B cell (primary cell): ENCODE measurements around the gene CREB3L1. TPM values are rescaled to one million over a fixed set of nuclear protein-coding genes. Genes with fewer than 3 reads are reported as not detected.

ENCODE experiments used
- ATAC-seq: fragments of 200-7000 bp; cut with Tn5 transposase; one replicate; pipeline ENCODE4 v1.10.0; 2021; ENCODE audit warnings: low read depth, mild to moderate bottlenecking, moderate number of reproducible peaks, moderate library complexity
- CTCF ChIA-PET: fragments of 350-600 bp; sonication (Branson Sonifier 250); formaldehyde crosslinking; loops from one replicate; lab custom pipeline; 2021; ENCODE audit warnings: antibody characterized with exemption, inconsistent platforms; lab: Charles Lee
- POLR2A ChIA-PET: fragments of 350-600 bp; sonication (Branson Sonifier 250); formaldehyde crosslinking; loops from one replicate; lab custom pipeline; 2021; ENCODE audit warnings: antibody characterized with exemption; lab: Charles Lee
- DNase-seq: peaks from one replicate; pipeline ENCODE4 v3.0.0; 2013
- H2AFZ ChIP-seq: 2 replicates; pipeline ENCODE4 v1.6.1; 2012; ENCODE audit warnings: mild to moderate bottlenecking, low read depth, low read length; ENCODE audit not compliant: insufficient read depth, poor library complexity, severe bottlenecking
- H3K27ac ChIP-seq, 2 donors: 1 replicate in 1 of 2; 2 replicates in 1 of 2; pipeline ENCODE4 v1.5.1; 2012 to 2013; ENCODE audit warnings: low read length in 2 of 2, mild to moderate bottlenecking in 2 of 2, moderate library complexity in 1 of 2
- H3K27me3 ChIP-seq, 4 experiments: fragments of 200-600 bp in 1 of 4; sonication (generic) in 1 of 4; replicated peaks in 1 of 4; 1 replicate in 2 of 4; 2 replicates in 2 of 4; pipeline versions ENCODE4 v1.6.1 to v1.7.0; 2013 to 2016; ENCODE audit warnings: low read length in 3 of 4, mild to moderate bottlenecking in 2 of 4, mixed read lengths in 1 of 4, moderate library complexity in 1 of 4; ENCODE audit not compliant: insufficient read depth in 4 of 4, control insufficient read depth in 3 of 4; ENCODE audit errors: control extremely low read depth in 1 of 4
- H3K36me3 ChIP-seq, 2 experiments: replicated peaks in 1 of 2; 1 replicate in 1 of 2; 2 replicates in 1 of 2; pipeline versions ENCODE4 v1.6.1 to v1.7.1; 2013; ENCODE audit warnings: low read length in 1 of 2; ENCODE audit not compliant: insufficient read depth in 2 of 2, control insufficient read depth in 1 of 2; ENCODE audit errors: control extremely low read depth in 1 of 2, extremely low read depth in 1 of 2
- H3K4me1 ChIP-seq, 2 donors: fragments of 200-600 bp in 1 of 2; sonication (generic) in 1 of 2; 1 replicate in 1 of 2; 2 replicates in 1 of 2; pipeline versions ENCODE4 v1.5.1 to v1.6.1; 2013 to 2017; ENCODE audit warnings: low read length in 2 of 2; ENCODE audit not compliant: control insufficient read depth in 2 of 2, insufficient read depth in 2 of 2
- H3K4me2 ChIP-seq: replicated peaks from 2 replicates; pipeline ENCODE3; 2012; ENCODE audit warnings: mild to moderate bottlenecking, low read depth, low read length; ENCODE audit not compliant: poor library complexity, severe bottlenecking
- H3K4me3 ChIP-seq, 5 experiments: fragments of 200-600 bp in 1 of 5; sonication (generic) in 1 of 5; 1 replicate in 3 of 5; 2 replicates in 2 of 5; pipeline versions ENCODE4 v1.5.1 to v1.7.0; 2011 to 2016; ENCODE audit warnings: low read length in 4 of 5, mild to moderate bottlenecking in 4 of 5, low read depth in 2 of 5, control low read depth in 1 of 5, moderate library complexity in 1 of 5; ENCODE audit not compliant: insufficient read depth in 1 of 5; ENCODE audit errors: control extremely low read depth in 1 of 5, extremely low read depth in 1 of 5
- H3K79me2 ChIP-seq: fragments of 200-600 bp; sonication (generic); one replicate; pipeline ENCODE4 v1.6.0; 2016; ENCODE audit warnings: low read length; ENCODE audit not compliant: control insufficient read depth, insufficient read depth
- H3K9ac ChIP-seq: fragments of 200-600 bp; sonication (generic); 2 replicates; pipeline ENCODE4 v1.6.1; 2017; ENCODE audit warnings: mild to moderate bottlenecking, low read length, moderate library complexity
- H3K9me3 ChIP-seq, 3 donors: one replicate each; pipeline versions ENCODE4 v1.6.1 to v1.7.1; 2013; ENCODE audit warnings: low read length in 2 of 3; ENCODE audit not compliant: control insufficient read depth in 2 of 3, insufficient read depth in 1 of 3; ENCODE audit errors: control extremely low read depth in 1 of 3
- H4K20me1 ChIP-seq: 2 replicates; pipeline ENCODE4 v1.6.0; 2012; ENCODE audit warnings: mild to moderate bottlenecking, low read length; ENCODE audit not compliant: insufficient read depth, control insufficient read depth, poor library complexity, severe bottlenecking
- H3K27ac Mint-ChIP-seq: one replicate; pipeline ENCODE4 v1.8.0; 2021; ENCODE audit warnings: mixed read lengths
- H3K27me3 Mint-ChIP-seq: one replicate; pipeline ENCODE4 v1.8.0; 2021; ENCODE audit warnings: mixed read lengths
- H3K4me1 Mint-ChIP-seq: one replicate; pipeline ENCODE4 v1.8.0; 2021; ENCODE audit warnings: mixed read lengths
- H3K4me3 Mint-ChIP-seq: one replicate; pipeline ENCODE4 v1.8.0; 2021; ENCODE audit warnings: mixed read lengths
- H3K9me3 Mint-ChIP-seq: one replicate; pipeline ENCODE4 v1.8.0; 2022; ENCODE audit warnings: mixed read lengths; ENCODE audit not compliant: insufficient read depth
- EZH2 ChIP-seq: IDR thresholded peaks from 2 replicates; pipeline ENCODE4 v1.6.1; 2012; ENCODE audit warnings: borderline replicate concordance, low read depth, mild to moderate bottlenecking, moderate library complexity, low read length; ENCODE audit not compliant: insufficient read depth, poor library complexity, severe bottlenecking
- WGBS: methylation state at CpG from one replicate; pipeline ENCODE4 v1.1.5; 2013; ENCODE audit warnings: missing lambda C conversion rate; ENCODE audit not compliant: insufficient coverage; 5-methylcytosine and 5-hydroxymethylcytosine counted together
- intact Hi-C: fragments of 100-400 bp; cut with micrococcal nuclease; formaldehyde crosslinking; loops from one replicate; pipeline ENCODE4 v1.10.0; 2022
- polyA plus RNA-seq: library from polyadenylated mRNA; depleted of rRNA; stranded (reverse); fragments of >200 nt; gene quantifications from 2 replicates; pipeline ENCODE4 v1.2.3, GENCODE V29; 2012
- total RNA-seq, 2 donors: library from RNA; stranded (reverse); fragments of 120-200 nt in 1 of 2; gene quantifications; 1 replicate in 1 of 2; 2 replicates in 1 of 2; pipeline versions ENCODE4 v1.2.3 to v1.2.4, GENCODE V29; 2013 to 2022
- TF ChIP-seq, protein P1 (sequence below): fragments of 200-600 bp; IDR thresholded peaks from one replicate; pipeline ENCODE4 v1.8.0; 2022; ENCODE audit warnings: antibody characterized with exemption, mild to moderate bottlenecking

The CREB3L1 gene
- total and polyA plus RNA-seq, 2 donors (not counting 1 experiment from before 2014, with no cell fraction given): not detected

DNA sequence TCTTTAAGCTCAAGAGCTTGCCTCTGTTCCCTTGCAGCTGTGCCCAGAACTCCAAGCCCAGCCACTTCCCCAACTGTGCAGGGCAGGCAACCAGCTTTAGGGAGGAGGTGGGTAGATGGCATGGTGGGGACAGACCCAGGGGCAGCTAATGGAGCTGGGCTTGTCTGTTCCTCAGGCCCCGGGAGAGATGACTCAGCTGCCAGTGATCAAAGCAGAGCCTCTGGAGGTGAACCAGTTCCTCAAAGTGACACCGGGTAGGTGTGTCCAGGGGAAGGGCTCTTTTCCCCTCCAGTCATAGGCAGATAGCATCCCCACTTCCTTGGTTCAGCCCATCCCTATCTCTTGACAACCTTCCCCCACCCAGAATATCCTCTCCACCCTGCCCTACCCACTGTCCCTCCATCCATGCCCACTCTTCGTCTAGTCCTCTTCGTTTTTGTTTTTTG lies 32.4 kb downstream of the CREB3L1 start:
- Histone ChIP-seq H3K79me2 (no peaks in the 10 kb centered on the region), H3K27me3 (peaks cover 0 to 16% (median 3%) of the 10 kb centered on the region in 4 experiments), H2AFZ (no peak overlapping the region), H3K4me2 (no peak overlapping the region), H3K4me3 (no peak overlapping the region), H3K9ac (no peak overlapping the region), H3K36me3 (no peaks in the 10 kb centered on the region), H3K9me3 (peaks cover 0 to 3% (median 0%) of the 10 kb centered on the region in 3 donors), H4K20me1 (no peaks in the 10 kb centered on the region), H3K4me1 (peaks cover 0 to 7% of the 10 kb centered on the region in 2 donors), H3K27ac (no peak overlapping the region)
- H3K27ac Mint-ChIP-seq: no peak overlapping the region
- ChIA-PET CTCF (interaction anchor here (1.0 to 4.1 kb wide), 7 partner anchors 9 to 71 kb away, joined by 3 to 27 read pairs (median 3); no protein-coding TSS in a partner anchor), POLR2A (interaction anchor here (0.7 kb wide), 1 partner anchor 72 kb away, joined by 5 read pairs; no protein-coding TSS in a partner anchor)
- DNase-seq (no peak), ATAC-seq (peak; percentile 65)
- TF ChIP-seq EZH2: no peak
- TF ChIP-seq, protein P1, sequence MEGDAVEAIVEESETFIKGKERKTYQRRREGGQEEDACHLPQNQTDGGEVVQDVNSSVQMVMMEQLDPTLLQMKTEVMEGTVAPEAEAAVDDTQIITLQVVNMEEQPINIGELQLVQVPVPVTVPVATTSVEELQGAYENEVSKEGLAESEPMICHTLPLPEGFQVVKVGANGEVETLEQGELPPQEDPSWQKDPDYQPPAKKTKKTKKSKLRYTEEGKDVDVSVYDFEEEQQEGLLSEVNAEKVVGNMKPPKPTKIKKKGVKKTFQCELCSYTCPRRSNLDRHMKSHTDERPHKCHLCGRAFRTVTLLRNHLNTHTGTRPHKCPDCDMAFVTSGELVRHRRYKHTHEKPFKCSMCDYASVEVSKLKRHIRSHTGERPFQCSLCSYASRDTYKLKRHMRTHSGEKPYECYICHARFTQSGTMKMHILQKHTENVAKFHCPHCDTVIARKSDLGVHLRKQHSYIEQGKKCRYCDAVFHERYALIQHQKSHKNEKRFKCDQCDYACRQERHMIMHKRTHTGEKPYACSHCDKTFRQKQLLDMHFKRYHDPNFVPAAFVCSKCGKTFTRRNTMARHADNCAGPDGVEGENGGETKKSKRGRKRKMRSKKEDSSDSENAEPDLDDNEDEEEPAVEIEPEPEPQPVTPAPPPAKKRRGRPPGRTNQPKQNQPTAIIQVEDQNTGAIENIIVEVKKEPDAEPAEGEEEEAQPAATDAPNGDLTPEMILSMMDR: no peak
- H3K4me3 Mint-ChIP-seq: no peak overlapping the region
- 11% methylated on average over 1 of the region's 4 CpGs for WGBS
- peaks cover 44% of the 10 kb centered on the region for H3K27me3 Mint-ChIP-seq
- intact Hi-C loops: no loop called here
- no peaks in the 10 kb centered on the region for H3K9me3 Mint-ChIP-seq
- peaks cover 7% of the 10 kb centered on the region for H3K4me1 Mint-ChIP-seq

GRCh38 chr11:46315033-46315738 lies 37.7 kb downstream of the CREB3L1 start:
- Mint-ChIP-seq H3K27ac (no peak overlapping the region), H3K9me3 (no peaks in the 10 kb centered on the region), H3K4me1 (peaks cover 16% of the 10 kb centered on the region), H3K27me3 (peaks cover 16% of the 10 kb centered on the region), H3K4me3 (no peak overlapping the region)
- Histone ChIP-seq H3K4me2 (no peak overlapping the region), H3K36me3 (no peaks in the 10 kb centered on the region), H3K4me1 (peaks cover 15 to 16% of the 10 kb centered on the region in 2 donors), H2AFZ (no peak overlapping the region), H3K9ac (no peak overlapping the region), H3K9me3 (peaks cover 0 to 5% (median 0%) of the 10 kb centered on the region in 3 donors), H4K20me1 (no peaks in the 10 kb centered on the region), H3K27me3 (peaks cover 0 to 3% (median 1%) of the 10 kb centered on the region in 4 experiments), H3K79me2 (no peaks in the 10 kb centered on the region), H3K27ac (no peak overlapping the region), H3K4me3 (no peak overlapping the region)
- ATAC-seq: peak; percentile 68
- intact Hi-C loops: loop anchor here (1.0 kb wide), 1 partner anchor 76 kb away; no protein-coding TSS in a partner anchor
- ChIA-PET POLR2A (interaction anchor here (0.6 kb wide), 1 partner anchor 9 kb away, joined by 5 read pairs; no protein-coding TSS in a partner anchor), CTCF (interaction anchor here (0.8 to 4.8 kb wide), 9 partner anchors 9 to 77 kb away, joined by 3 to 50 read pairs (median 4); partner anchors contain the start of gene CHRM4)
- 66% methylated on average over 13 of the region's 16 CpGs for WGBS
- TF ChIP-seq EZH2: no peak
- TF ChIP-seq, protein P1: peak; percentile 88
- DNase-seq: peak; percentile 75
